Fibroblast of the conjunctiva (primary cell): Measurements from ENCODE around the gene OARD1.
"Not testable (repeated sequence)": the region's sequence is repeated elsewhere in the genome, so short reads cannot be mapped to it uniquely, and the experiment has no call there.

Source experiments
- DNase-seq: peaks from one replicate; pipeline ENCODE4 v3.0.0-alpha.2; 2010; ENCODE audit warnings: low read depth

Gene OARD1, protein sequence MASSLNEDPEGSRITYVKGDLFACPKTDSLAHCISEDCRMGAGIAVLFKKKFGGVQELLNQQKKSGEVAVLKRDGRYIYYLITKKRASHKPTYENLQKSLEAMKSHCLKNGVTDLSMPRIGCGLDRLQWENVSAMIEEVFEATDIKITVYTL

DNA sequence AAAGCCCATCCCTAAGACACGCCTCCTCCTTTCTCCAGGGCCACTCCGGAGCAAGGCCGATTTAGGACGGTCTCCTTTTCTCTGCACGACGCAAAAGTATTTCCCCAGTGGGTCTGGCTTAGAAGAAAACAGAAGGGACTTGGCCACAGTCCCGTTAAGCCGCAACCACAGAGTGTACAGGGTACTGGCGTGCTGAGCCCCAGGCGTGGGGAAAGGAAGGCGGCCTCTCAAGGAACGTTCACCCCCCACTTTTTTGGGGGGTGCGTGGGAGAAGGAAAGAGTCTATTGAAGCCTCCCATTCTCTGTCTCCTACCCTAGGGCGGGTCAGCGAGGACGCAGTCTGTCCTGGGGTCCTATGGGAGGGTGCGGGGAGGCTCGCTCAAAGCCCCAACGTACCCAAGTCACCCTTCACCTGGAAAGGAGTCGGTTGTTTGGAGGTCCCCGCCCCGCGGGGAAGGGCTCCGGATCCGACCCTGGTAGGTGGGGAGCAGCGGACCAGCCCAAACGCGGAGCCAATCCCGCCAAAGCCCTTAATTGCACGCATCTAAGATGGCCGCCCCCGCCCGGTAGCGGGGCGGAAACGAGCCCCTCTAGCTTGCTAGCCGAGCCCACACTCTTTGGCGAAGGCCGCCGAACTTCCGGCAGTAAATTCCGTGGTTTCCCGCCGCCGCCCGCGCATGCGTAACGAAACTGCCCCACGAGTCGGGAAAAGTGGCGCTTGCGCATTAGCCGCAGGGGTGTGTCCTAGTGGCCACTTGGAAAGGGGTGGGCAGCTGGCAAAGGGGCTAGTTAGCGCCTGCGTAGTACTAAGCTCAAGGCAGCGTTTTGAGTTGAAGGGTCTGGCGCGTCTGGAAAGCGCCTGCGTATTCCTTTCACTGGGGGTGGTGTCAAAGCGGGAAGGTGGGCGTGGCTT is at the start of gene OARD1:
Gene OARD1, minus strand, starts transcription at position 434 of the 913 bp plus-strand sequence. CDS start 722 bp downstream, outside the sequence.
- DNase-seq, result peak; percentile 100

DNA sequence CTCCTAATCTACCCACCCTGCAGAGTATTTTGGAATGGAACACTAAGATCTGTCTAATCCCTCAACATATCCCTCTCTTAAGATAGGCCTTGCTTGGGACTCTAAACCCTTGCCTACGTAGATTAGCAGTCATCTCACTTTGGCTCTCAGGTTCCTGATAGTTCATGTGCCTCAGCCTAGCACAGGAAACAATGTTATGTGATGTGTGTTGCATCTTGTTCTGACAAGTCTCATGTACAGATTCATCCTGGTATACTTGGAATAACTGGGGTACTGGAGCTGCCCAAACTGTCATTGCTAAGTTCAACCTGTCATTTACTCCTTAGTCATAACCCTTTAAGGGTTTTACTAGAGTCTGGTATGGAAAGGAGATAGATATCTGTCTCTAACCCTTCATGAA is 47.9 kb upstream of the OARD1 start:
- DNase-seq, result no peak

DNA sequence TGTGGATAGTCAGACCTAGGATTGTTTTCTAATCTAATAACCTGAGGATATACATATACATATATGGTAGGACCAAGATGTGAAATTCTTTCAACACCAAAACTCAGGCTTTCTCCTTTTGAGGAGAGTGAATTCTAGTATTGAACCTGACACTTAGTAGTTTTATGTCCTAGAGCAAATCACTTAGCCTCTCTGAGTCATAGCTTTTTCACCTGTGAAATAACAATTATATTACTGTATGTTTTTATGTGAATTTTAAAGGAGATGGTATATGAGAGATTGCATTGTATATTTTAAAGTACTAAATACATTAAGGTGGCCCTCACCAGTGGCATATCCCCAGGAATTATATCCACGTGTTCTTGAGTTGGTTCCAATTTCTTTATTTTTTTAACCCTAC is 47.4 kb upstream of the OARD1 start:
- no peak for DNase-seq

DNA sequence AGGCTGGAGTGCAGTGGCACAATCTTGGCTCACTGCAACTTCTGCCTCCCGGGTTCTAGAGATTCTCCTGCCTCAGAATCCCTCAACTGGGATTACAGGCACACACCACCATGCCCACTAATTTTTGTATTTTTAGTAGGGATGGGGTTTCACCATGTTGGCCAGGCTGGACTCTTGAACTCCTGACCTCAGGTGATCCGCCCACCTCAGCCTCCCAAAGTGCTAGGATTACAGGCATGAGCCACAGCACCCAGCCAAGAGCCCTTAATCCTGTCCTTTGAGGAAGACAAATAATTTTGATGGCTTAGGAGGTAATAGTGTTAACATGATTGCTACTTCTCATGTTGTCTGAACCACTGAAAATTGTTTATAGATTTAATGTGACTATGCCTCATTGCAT is 42.9 kb upstream of the OARD1 start:
- not testable (repeated sequence) for DNase-seq

DNA sequence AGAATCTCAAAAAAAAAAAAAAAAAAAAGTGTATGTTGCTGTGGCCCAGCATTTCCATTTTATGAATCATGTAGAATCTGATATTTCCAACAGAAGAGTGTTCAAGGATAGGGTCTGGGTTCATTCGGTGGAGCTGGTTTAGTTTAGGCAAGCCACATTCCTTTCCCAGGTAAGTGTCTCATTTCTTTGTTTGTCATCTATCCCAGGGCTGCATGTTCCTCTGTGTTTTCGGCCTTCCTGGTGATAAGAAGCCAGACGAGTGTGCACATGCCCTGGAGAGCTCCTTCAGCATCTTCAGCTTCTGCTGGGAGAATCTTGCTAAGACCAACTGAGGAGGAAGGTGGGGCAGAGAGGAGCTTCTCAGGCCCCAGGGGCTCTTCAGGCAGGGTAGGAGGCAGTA is 38.9 kb upstream of the OARD1 start:
- DNase-seq, result no peak

DNA sequence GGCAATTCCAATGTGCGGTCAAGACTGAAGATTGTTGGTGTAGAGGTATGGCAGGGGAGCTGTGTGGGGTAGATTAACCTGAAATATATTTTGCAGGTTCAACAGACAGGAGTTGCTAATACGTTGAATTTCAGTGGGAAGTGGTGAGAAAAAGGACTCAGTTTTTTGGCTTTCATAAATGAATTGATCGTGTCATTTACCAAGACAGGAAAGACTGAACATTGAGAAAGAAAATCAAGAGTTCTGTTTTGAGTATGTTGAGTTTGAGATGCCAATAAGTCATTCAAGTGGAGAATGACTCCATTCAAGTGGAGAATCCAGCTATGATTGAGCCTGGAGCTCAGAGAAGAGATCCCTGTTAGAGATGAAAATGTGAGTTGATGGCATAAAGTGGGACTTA is 31.7 kb upstream of the OARD1 start:
- DNase-seq, result no peak

DNA sequence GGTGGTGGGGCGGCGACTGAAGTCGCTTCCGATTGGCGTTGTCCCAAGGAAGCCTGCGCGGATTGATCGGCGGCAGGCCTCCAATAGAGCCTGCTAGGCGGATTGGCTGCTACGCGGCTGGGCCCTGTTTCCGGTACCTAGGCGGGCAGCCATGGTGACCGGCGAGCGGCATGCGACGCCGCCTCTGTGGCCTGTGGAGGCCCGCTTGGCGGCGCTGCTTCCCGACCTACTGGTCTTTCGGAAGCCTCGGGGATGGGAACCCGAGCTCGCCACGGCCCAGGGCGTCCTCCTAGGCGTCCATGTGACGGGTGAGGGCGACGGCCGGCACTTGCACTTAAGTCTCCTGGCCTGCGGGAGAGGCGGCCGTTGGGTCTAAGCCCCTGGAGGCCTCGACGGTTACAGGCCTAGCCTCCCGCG is 28.7 kb upstream of the OARD1 start:
- DNase-seq, result no peak

DNA sequence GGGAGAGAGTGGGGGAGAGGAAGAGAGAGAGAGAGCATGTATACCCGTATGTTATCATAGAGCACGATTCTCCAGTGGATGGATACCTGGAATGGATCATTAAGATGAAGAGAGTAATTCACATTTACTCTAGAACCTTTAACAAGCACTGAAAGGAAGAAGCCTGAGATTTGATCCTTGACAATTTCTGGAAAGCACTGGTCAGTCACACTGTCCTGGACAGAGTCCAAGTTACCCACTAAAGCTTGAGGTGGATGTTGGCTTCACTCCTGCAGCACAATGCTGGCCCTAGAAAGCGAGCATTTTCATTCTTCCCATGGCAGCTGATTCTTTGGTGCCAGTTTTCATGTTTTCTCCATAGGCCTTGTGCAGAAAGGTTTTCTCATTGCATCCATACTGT is 26.2 kb upstream of the OARD1 start:
- DNase-seq, result no peak

DNA sequence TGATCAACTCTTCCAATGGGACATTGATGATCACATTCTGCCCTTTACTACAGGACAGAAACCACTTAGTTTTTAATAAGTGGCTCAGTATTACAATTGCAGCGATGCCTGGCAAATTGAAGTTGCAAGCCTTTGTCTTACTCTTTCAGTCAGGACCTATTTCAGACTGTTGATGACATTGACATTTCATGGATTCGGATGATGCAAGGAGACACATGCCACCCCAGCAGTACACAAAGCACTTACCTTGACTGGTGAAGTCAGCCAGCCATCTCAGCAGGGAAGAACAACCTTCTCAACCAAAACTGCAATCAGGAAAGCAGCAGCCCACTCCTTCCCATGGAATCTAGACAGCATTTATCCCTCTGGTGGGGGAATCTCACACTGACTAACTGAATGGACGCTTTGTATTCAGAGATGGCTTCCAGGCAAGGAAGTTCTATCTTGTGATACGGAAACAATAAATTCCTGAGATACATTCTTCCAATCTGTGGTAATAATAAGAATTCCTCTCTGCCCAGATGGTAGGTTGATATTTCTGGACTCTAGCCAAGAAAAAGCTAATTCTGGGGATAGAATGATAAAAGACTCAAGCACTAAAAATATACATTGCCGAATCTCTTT is 25.4 kb upstream of the OARD1 start:
- DNase-seq, result no peak

DNA sequence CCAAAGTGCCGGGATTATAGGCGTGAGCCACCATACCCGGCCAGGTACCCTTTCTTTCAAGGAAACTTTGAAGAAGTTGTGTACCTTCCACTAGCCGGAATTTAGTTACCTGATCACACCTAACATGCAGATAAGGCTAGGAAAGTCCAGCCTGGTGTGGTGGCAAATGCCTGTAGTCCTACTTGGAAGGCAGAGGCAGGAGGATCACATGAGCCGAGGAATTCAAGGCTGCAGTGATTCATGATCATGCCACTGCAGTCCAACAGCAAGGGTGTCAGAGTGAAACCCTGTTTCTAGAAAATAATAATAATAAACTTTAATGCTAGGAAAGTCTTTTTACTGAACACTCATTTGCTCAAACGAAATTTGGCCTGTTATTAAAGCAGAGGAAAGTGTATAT is 21.6 kb upstream of the OARD1 start:
- DNase-seq, result no peak

DNA sequence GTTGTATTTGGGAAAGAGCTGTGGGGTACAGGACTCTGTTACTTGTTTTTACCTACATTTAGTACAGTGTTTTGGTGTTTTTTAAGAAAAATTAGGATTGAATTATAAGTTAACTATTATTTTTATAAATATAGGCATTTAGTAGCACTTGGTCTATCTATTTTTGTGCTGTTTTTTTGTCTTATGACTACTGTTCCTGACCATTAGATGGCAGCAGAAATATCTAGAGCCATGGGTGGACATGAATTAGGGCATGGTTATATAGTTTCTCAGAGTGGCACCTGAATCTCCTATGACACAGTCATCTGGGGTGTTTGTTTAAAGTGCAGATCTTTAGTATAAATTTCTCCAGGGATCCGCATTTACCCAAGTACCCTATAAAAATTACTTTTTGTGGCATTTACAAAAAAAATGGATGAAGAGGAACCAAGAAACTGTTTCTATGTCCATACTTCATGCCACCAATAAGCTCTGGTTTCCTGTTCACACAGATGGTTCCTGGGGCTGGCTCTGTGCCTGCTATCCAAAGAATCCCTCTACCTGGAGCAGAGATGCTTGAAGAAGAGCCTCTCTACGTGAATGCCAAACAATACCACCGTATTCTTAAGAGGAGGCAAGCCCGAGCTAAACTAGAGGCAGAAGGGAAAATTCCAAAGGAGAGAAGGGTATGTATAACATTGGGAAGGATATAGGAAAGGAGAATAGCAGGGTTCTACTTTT is 20.4 kb upstream of the OARD1 start:
- no peak for DNase-seq

DNA sequence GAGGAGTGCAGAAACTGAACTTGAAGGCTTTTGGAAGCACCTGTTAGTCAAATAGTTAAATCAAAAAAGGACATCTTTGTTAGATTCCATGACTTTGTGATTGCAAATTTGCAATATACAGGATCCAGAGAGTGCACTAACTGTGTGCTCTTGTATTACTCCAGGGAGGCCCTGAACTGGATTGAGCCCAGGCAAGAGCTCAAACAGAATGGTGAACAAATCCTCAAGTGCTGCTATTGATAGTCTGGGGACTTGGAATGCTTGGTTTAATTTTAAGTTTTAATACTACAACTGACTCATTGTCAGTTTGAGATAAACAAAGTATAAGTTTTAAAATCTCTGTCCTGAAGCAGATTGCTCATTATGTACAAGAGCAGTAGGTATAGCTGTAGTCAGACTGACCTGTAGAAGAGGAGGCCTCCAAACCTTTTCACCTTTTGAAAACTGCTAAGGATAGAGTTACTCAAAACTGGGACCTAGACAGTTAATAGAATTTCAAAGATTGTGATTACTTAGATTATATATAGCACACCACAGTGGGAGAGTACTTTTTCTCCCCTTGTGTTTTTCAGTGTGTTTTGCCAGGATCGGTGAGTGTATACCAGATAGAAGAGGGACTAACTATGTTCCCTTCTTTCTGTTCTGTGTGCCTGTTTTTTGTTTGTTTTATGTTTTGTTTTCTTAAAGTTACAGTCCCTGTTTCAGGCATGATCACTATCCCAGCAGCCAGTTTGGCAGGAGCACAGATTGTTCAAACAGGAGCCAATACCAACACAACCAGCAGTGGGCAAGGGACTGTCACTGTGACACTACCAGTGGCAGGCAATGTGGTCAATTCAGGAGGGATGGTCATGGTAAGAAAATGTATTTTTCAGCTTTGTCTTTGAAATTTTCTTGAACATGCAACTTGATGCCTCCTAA is 18.9 kb upstream of the OARD1 start:
- DNase-seq, result no peak

DNA sequence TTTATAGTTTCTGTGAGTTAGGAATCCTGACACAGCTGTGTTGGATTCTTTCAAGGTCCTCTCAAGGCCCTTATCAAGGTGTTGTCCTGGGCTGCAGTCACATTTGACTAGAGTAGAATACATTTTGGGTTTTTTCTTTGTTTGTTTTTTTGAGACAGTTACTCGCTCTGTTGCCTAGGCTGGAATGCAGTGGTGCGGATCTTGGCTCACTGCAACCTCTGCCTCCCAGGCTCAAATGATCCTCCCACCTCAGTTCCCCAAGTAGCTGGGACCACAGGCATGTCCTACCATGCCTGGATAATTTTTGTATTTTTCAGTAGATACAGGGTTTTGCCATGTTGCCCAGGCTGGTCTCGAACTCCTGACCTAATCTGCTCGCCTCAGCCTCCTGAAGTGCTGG is 16.3 kb upstream of the OARD1 start:
- no peak for DNase-seq

DNA sequence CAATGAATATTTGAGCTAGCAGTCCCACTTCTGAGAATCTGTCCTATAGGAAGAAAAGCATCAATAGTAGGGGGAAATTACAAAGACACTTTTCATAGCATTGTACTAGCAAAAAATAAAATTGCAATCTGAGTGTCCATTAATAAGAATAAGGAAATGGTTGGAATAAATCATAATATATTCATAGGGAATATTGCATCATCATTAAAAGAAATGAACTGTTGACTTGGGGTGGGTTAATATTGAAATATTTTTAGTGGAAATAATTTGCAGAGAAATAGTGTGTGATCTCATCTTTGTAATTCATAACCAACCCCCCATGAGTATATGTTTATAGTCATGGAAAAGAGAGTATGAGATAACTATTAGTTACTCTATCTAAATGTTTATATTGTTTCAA is 13.0 kb upstream of the OARD1 start:
- no peak for DNase-seq

DNA sequence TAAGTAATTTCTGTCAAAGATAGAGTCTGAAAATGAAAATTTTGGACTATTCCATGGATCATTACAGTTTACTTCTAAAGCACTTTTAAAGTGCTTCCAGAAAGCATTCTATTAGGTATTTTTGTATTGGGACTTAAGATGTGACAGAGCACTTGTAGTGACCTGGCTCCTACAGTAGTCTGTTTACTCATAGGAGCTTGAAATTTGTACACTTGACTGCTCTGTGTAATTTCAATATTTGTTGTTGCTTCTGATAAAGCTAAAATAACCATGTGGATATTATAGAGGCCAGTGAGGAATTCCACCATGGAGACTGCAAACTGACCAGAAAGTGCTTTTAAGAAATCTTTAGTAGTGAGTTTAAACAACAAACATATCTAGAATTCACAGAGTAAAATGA is 10.9 kb upstream of the OARD1 start:
- DNase-seq, result no peak

DNA sequence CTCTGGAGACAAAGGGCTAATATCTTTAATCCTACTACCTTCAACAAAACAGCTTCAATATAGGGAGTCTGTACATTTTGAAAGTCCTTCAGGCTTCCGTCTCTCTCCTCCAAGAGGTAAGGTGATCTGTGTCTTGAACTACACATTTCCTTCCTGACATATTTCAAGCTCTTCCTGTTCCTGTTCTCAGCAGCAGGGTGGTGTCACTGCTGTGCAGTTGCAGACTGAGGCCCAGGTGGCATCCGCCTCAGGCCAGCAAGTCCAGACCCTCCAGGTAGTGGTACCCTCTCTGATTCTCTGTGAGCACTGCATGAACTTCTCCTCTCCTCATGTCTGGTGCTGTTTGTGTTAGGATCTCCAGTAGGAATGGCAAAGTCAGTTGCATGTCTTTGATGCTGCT is 8.5 kb upstream of the OARD1 start:
- DNase-seq, result no peak

DNA sequence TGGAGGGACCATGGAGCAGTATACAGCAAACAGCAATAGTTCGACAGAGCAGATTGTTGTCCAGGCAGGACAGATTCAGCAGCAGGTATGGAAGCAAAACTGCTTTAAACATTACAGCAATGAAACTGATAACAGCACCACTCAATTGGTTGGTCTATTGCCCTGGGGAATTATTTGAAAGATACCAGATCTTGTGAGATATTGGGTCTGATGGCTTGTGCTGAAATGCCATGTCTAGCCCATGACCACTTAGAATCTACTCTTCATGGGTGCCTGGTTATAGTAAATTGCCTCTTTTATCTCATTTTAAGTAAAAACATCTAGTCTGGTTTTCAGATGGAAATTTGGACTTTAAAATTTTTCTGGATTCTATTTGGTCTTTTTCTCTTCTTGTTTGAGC is 6.9 kb upstream of the OARD1 start:
- no peak for DNase-seq

DNA sequence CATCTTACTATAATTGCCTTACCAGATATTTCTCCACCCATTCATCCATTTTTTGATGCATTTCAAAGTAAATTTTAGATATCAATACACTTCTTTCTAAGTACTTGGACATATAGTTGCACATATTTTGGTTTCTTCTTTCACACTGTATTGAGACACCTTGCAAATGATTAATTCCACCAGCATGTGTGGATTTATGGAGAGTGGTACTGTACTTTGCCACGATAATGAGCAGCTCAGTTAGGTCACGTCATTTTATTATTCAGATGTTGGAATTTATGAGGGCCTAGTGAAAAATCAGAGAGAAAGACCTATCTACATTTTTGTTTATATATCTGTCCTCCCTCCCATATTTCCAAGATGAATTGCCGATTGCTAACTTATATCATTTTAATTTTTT is 5.9 kb upstream of the OARD1 start:
- no peak for DNase-seq

DNA sequence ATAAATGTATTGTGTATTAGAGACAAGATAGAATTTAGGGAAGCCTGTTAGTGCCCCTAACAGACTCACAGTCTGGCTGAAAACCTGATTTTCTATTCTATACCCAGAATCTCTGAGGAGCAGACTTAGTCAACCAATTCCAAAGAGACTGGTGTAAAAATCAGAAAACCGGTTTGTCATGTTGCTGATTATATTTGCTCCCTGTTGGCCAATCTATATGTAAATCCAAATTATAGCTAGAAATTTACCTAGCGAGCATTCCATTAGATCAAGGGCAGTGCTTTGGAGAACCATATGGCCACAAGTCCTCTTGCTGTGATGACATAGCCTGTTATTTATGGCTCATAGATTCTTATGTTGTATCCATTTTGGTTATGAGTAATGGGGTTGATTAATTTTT is 5.4 kb upstream of the OARD1 start:
- DNase-seq, result no peak

DNA sequence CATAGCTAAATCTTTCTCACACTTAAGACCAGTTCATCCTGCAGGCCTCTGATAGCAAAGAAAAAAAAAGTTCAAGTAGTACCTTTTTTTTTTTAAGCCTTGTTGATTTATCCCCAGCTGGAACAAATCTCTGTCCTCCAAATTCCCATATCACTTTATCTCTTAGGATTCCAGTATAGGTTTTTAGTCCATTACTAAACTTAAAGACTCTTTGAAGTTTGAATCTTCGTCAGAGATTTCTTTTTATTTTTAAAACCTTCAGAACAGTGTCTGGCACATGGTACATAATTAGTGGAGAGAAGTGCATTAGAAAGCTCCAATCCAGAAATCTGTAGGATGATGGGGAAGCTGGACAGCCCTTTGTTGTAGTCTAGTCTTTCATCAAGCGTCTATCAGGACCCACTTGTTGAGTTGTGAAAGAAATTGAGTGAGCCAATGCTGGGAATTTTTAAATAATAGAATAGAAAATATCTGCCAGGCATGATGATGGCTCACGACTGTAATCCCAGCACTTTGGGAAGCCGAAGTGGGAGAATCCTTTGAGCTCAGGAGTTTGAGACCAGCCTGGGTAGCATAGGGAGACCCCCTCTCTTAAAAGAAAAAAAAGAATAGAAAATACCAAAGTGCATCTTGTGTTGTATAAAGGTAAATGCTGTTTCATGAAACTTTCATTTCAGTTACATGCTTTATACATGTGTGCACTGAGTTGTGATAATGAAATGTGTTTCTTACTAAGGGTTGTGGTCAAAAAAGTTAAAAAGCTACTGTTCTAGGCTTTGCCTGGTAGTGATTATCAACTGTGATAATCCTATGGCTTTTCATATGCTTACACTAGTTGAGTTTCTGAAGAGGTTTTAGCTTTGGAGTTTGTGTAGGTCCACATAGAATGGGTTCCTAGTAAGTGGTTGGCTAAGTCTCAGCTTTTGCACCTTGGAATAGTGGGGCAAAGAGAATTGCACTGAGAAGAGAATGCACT is 3.8 kb upstream of the OARD1 start:
- no peak for DNase-seq
